Skeletal muscle satellite cell (primary cell): ENCODE results near the gene SIX1.

Experiments used
- H3K27me3 ChIP-seq: 2 replicates; pipeline ENCODE4 v1.7.0; 2013; ENCODE audit warnings: low read length; ENCODE audit not compliant: control insufficient read depth, insufficient read depth
- H3K36me3 ChIP-seq: 2 replicates; pipeline ENCODE4 v1.7.0; 2013; ENCODE audit warnings: mild to moderate bottlenecking, control low read depth, low read length; ENCODE audit not compliant: insufficient read depth
- H3K4me1 ChIP-seq: 2 replicates; pipeline ENCODE4 v1.7.0; 2013; ENCODE audit warnings: low read length; ENCODE audit not compliant: control insufficient read depth, insufficient read depth
- H3K4me2 ChIP-seq: 2 replicates; pipeline ENCODE4 v1.7.0; 2013; ENCODE audit warnings: mild to moderate bottlenecking, low read length
- H3K4me3 ChIP-seq: 2 replicates; pipeline ENCODE4 v1.7.0; 2013; ENCODE audit warnings: low read length
- H3K9ac ChIP-seq: 2 replicates; pipeline ENCODE4 v1.7.0; 2013; ENCODE audit warnings: mild to moderate bottlenecking, low read depth, low read length, moderate library complexity
- H3K9me3 ChIP-seq: replicated peaks from 2 replicates; pipeline ENCODE4 v1.7.0; 2013; ENCODE audit warnings: mild to moderate bottlenecking, control low read depth, low read length

Gene SIX1

GRCh38 chr14:60637479-60638315 lies 11.6 kb downstream of the SIX1 start:
- peak overlapping the region; percentile 63 for H3K4me3 ChIP-seq
- peaks cover 52% of the 10 kb centered on the region for H3K36me3 ChIP-seq
- peak overlapping the region; percentile 95 for H3K4me2 ChIP-seq
- no peaks in the 10 kb centered on the region for H3K9me3 ChIP-seq
- peaks cover 63% of the 10 kb centered on the region for H3K4me1 ChIP-seq
- no peaks in the 10 kb centered on the region for H3K27me3 ChIP-seq
- peak overlapping the region; percentile 90 for H3K9ac ChIP-seq

DNA sequence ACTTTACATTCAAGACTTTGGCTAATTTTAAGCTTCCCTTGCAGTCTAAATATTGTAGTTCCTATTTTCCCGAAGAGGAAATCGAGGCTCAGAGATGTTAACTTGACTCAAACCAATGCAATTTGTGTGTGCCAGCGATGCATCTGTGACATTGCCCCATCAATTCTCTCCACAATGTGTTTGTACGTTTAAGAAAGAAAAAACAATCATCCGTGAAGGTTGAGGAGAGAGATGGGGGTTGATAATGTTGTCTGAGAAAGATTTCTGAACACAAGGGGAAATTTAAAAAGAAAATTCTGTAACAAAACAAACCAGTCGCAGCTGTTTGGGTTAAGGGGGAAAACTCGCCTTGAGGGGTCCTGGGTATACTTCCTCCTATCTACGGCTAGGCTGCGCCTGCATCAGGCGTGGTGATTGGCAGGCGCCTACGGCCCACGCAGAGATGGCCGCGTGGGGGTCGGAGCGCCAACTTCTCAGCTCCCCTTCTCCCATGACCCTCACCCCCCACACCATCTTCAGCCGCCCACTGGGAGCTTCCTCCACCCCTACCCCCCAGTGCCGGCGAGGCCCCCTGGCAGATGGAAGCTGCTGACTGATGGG lies 12.3 kb downstream of the SIX1 start:
- no peaks in the 10 kb centered on the region for H3K9me3 ChIP-seq
- peak overlapping the region; percentile 95 for H3K4me2 ChIP-seq
- peak overlapping the region; percentile 90 for H3K9ac ChIP-seq
- peaks cover 45% of the 10 kb centered on the region for H3K36me3 ChIP-seq
- peaks cover 55% of the 10 kb centered on the region for H3K4me1 ChIP-seq
- no peaks in the 10 kb centered on the region for H3K27me3 ChIP-seq
- H3K4me3 ChIP-seq = peak overlapping the region; percentile 63

DNA sequence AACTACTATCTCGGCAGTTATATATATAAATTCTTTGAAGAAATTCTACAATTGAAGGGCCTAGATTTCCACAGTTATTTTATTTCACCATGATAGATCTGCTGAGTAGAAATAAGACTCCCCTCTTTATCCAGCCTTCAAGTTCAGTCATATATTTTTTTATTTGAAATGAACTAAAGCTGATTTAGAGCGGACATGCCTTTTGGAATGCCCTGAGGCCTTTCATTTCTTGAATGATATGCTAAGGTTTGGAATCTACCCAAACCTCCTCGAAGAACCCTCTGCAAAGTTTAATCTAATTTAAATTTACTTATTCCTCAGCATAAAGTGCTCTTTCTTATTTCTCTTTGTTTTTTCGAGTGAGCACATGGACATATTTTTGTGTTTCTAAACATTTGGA lies 15.1 kb downstream of the SIX1 start:
- H3K27me3 ChIP-seq = no peaks in the 10 kb centered on the region
- no peak overlapping the region for H3K9ac ChIP-seq
- H3K4me3 ChIP-seq = no peak overlapping the region
- peaks cover 23% of the 10 kb centered on the region for H3K36me3 ChIP-seq
- peaks cover 28% of the 10 kb centered on the region for H3K4me1 ChIP-seq
- no peak overlapping the region for H3K4me2 ChIP-seq
- no peaks in the 10 kb centered on the region for H3K9me3 ChIP-seq

GRCh38 chr14:60632777-60633176 lies 16.5 kb downstream of the SIX1 start:
- Histone ChIP-seq H3K4me1 (peaks cover 15% of the 10 kb centered on the region), H3K4me2 (no peak overlapping the region), H3K27me3 (no peaks in the 10 kb centered on the region), H3K9me3 (no peaks in the 10 kb centered on the region), H3K4me3 (no peak overlapping the region), H3K9ac (no peak overlapping the region), H3K36me3 (peaks cover 11% of the 10 kb centered on the region)

DNA sequence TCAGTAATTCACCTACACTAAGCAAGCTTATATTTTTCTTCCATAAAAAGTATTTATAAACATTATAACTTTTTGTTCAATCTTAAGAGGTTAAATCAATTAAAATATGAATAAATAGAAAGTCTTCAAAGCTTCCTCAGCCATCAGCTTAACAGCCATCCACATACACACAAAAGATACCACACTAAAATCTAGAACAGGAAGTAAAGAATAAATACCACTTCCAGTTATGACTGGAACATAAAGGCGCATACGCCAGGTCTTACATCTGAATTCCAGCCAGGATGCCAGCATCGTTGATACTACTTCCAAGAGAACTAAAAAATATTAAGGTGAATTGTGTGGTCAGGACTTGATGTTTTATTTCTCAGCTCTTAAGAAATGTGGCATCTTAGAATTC lies 17.0 kb downstream of the SIX1 start:
- no peak overlapping the region for H3K9ac ChIP-seq
- no peaks in the 10 kb centered on the region for H3K9me3 ChIP-seq
- H3K4me3 ChIP-seq = no peak overlapping the region
- peaks cover 7% of the 10 kb centered on the region for H3K36me3 ChIP-seq
- peaks cover 9% of the 10 kb centered on the region for H3K4me1 ChIP-seq
- no peak overlapping the region for H3K4me2 ChIP-seq
- no peaks in the 10 kb centered on the region for H3K27me3 ChIP-seq

DNA sequence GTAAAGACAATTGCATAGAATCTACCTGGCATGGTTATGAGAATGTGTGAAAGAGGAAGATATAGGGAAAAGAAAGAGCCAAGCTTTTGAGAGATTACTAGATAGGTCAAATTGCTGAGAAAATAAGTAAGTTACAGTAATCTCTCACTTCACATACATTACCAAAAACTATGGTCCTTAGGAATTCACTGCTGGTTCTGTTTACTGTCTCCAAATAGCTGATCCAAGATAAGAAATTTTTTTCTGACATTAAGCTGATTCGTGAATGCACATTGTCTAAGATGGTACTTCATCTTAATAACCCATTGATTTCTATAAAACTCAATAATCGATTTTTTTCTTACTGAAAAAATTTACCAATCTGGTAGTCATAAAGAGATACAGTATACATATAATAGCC lies 17.4 kb downstream of the SIX1 start:
- no peak overlapping the region for H3K4me3 ChIP-seq
- no peak overlapping the region for H3K4me2 ChIP-seq
- no peaks in the 10 kb centered on the region for H3K9me3 ChIP-seq
- H3K9ac ChIP-seq = no peak overlapping the region
- peaks cover 5% of the 10 kb centered on the region for H3K4me1 ChIP-seq
- H3K27me3 ChIP-seq = no peaks in the 10 kb centered on the region
- peaks cover 3% of the 10 kb centered on the region for H3K36me3 ChIP-seq

DNA sequence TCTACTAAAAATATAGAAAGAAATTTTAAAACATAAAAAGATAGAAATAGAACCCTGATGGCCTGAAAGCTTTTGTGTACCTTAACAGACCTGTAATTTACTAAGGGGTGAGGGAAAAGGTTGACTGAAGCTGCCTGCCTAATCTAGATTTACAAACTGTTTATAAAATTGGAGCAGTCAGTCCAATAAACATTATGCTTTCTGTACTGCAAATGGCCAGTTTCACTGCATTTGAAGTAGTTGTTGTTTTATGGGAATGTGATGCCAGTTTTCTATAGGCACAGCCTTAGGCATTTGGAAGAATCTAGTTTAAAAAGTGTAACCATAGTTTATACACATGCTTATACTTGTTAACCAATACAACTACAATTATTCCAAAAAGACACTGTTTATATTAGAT lies 19.1 kb downstream of the SIX1 start:
- H3K4me2 ChIP-seq = no peak overlapping the region
- H3K4me1 ChIP-seq = peaks cover 6% of the 10 kb centered on the region
- no peak overlapping the region for H3K9ac ChIP-seq
- no peaks in the 10 kb centered on the region for H3K27me3 ChIP-seq
- H3K4me3 ChIP-seq = no peak overlapping the region
- H3K36me3 ChIP-seq = no peaks in the 10 kb centered on the region
- H3K9me3 ChIP-seq = no peaks in the 10 kb centered on the region

- Histone ChIP-seq H3K4me2 (no peak overlapping the region), H3K9ac (no peak overlapping the region), H3K36me3 (no peaks in the 10 kb centered on the region), H3K9me3 (no peaks in the 10 kb centered on the region), H3K27me3 (no peaks in the 10 kb centered on the region), H3K4me3 (no peak overlapping the region), H3K4me1 (peaks cover 19% of the 10 kb centered on the region)
Observed at GRCh38 chr14:60628892-60629291, 20.4 kb downstream of the SIX1 start.

GRCh38 chr14:60622917-60623257 lies 26.4 kb downstream of the SIX1 start:
- no peaks in the 10 kb centered on the region for H3K27me3 ChIP-seq
- no peak overlapping the region for H3K4me3 ChIP-seq
- no peaks in the 10 kb centered on the region for H3K9me3 ChIP-seq
- H3K4me1 ChIP-seq = peaks cover 43% of the 10 kb centered on the region
- H3K9ac ChIP-seq = peak overlapping the region; percentile 26
- H3K4me2 ChIP-seq = peak overlapping the region; percentile 61
- H3K36me3 ChIP-seq = no peaks in the 10 kb centered on the region

DNA sequence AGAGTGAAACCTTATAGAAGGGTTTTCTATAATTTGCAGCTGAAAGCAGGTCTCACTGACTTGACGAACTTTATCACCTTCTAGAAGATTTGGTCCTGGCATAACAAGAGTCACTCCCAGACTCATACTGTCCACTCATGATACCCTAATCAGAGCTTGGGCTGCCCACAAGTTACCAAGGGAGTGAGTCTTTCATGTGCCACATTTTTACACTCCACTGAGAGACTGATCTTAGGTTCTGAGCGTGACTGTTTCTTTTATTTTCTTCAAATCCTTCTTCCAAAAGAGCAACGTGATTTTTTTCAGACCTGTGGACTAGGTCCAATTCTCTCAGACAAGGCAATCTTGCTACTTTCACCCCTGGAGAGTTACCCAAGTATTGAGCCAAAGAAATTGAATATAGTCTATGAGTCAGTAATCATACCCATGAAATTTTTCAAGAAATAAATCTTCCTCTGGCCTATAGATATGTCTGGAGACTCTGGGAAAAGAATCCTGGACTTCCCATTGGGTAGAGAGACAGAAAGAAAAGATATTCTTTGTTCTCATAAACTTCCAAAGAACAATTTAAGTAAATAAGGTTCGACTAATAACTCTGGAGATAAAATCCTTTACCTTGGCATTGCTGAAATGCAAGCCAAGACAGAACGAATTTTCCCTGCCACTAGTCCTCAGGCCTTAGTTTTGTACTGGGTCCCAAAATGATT lies 26.9 kb downstream of the SIX1 start:
- Histone ChIP-seq H3K36me3 (no peaks in the 10 kb centered on the region), H3K9me3 (no peaks in the 10 kb centered on the region), H3K4me2 (peak overlapping the region; percentile 61), H3K4me1 (peaks cover 43% of the 10 kb centered on the region), H3K4me3 (no peak overlapping the region), H3K27me3 (no peaks in the 10 kb centered on the region), H3K9ac (peak overlapping the region; percentile 26)

- Histone ChIP-seq H3K36me3 (no peaks in the 10 kb centered on the region), H3K4me2 (no peak overlapping the region), H3K27me3 (no peaks in the 10 kb centered on the region), H3K4me3 (no peak overlapping the region), H3K4me1 (peaks cover 43% of the 10 kb centered on the region), H3K9me3 (no peaks in the 10 kb centered on the region), H3K9ac (no peak overlapping the region)
Observed at GRCh38 chr14:60621386-60621785, 27.9 kb downstream of the SIX1 start.
